ENCODE results near the gene NMNAT3.

GRCh38 chr3:139555249-139555648 is 122.5 kb downstream of the NMNAT3 start:
- TF ChIP-seq CTCF (IDR thresholded peaks at IDR 0.05; ENCODE audit: borderline replicate concordance, extremely low read depth, low read length, poor library complexity, severe bottlenecking) = no peak
- no peak for TF ChIP-seq EZH2 (IDR thresholded peaks at IDR 0.05; ENCODE audit: borderline replicate concordance, low read depth, low read length, severe bottlenecking)

Measured in DND-41 (cell line).